ENCODE results near the gene ZNF397. TPM values are rescaled to one million over a fixed set of nuclear protein-coding genes. Genes with fewer than 3 reads are reported as not detected.

The ZNF397 gene
- total and polyA plus RNA-seq, 2 of the 13 experiments (the other 11 are each of a cell fraction or from before 2014, with no cell fraction given), result 4.7 to 9.4 TPM

DNA sequence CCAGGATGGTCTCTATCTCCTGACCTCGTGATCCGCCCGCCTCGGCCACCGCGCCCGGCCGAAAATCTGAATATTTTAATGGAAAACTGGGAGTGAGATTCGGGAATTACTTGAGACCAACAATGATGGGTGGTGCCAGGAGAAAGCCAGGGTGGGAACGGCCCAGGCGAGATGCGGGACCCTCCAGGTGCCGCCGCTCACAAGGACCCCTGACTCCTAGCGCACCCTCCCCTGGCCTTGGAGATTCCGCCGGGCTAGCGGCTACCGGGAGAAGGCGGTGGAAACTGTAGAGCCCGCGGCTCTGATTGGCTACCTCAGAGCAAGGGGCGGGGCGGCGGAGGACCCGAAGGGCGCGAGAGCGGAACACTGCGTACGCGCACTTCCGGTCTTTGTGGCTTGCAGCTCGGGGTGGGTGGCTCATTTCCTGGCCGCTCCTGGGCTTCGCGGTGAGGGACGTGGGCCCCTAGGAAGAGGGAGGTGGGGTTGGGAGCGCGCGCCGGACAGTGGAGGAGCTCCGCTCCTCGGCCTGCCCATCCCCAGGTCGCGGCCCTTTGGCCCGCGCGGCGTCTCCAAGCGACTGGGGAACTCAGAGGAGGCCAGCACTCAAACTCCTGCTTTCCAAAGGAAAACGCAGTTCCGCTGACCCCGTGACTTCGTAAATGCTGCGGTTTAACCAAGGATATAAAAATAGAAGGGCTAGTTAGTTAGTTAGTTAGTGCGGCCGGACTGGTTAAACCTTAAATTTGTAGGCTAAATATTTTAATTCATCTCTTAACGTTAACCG, at the start of gene ZNF397 (continued):
- TF ChIP-seq ZNF281 (CRISPR knock-in tag; IDR thresholded peaks at IDR 0.05; ENCODE audit: borderline replicate concordance), result peak; percentile 55; the same call in 1 of the 2 replicates
- TF ChIP-seq ATF1 (CRISPR knock-in tag; IDR thresholded peaks at IDR 0.05), result no peak; the same call in 1 of the 2 replicates
- no peak for TF ChIP-seq RFX3 (CRISPR knock-in tag; IDR thresholded peaks at IDR 0.05)
- no peak for TF ChIP-seq ZNF296 (CRISPR knock-in tag; conservative IDR thresholded peaks at IDR 0.05)
- TF ChIP-seq KAT2B (IDR thresholded peaks at IDR 0.05; ENCODE audit: borderline replicate concordance, low read depth, low read length), result no peak
- peak; percentile 41 for TF ChIP-seq CREM (IDR thresholded peaks at IDR 0.05)
- TF ChIP-seq CREM (CRISPR knock-in tag; IDR thresholded peaks at IDR 0.05), result no peak
- peak; percentile 87; the same call in 1 of the 2 replicates for TF ChIP-seq YEATS2 (CRISPR knock-in tag; IDR thresholded peaks at IDR 0.05; ENCODE audit: borderline replicate concordance)
- no peak for TF ChIP-seq PRPF4 (IDR thresholded peaks at IDR 0.05; ENCODE audit: low read depth, low read length, poor library complexity, severe bottlenecking)
- TF ChIP-seq ZNF496 (CRISPR knock-in tag; IDR thresholded peaks at IDR 0.05; ENCODE audit: insufficient replicate concordance), result no peak
- TF ChIP-seq BRCA1 (CRISPR knock-in tag; IDR thresholded peaks at IDR 0.05), result peak; percentile 83; the same call in 1 of the 2 replicates
- no peak; the same call in 1 of the 2 replicates for TF ChIP-seq NCOA2 (CRISPR knock-in tag; IDR thresholded peaks at IDR 0.05)
- TF ChIP-seq, protein P1, sequence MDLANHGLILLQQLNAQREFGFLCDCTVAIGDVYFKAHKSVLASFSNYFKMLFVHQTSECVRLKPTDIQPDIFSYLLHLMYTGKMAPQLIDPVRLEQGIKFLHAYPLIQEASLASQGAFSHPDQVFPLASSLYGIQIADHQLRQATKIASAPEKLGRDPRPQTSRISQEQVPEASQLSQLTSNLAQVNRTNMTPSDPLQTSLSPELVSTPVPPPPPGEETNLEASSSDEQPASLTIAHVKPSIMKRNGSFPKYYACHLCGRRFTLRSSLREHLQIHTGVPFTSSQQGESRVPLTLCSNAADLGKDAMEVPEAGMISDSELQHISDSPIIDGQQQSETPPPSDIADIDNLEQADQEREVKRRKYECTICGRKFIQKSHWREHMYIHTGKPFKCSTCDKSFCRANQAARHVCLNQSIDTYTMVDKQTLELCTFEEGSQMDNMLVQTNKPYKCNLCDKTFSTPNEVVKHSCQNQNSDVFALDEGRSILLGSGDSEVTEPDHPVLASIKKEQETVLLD (CRISPR knock-in tag; IDR thresholded peaks at IDR 0.05; ENCODE audit: low read depth), result peak; percentile 74; the same call in 1 of the 2 replicates
- peak; percentile 68; the same call in 1 of the 2 replicates for TF ChIP-seq ZBTB38 (CRISPR knock-in tag; IDR thresholded peaks at IDR 0.05)
- peak; percentile 88 for TF ChIP-seq THAP9 (CRISPR knock-in tag; IDR thresholded peaks at IDR 0.05; ENCODE audit: borderline replicate concordance)
- no peak for TF ChIP-seq ZC3H4 (CRISPR knock-in tag; IDR thresholded peaks at IDR 0.05; ENCODE audit: borderline replicate concordance)
- TF ChIP-seq, protein P2, sequence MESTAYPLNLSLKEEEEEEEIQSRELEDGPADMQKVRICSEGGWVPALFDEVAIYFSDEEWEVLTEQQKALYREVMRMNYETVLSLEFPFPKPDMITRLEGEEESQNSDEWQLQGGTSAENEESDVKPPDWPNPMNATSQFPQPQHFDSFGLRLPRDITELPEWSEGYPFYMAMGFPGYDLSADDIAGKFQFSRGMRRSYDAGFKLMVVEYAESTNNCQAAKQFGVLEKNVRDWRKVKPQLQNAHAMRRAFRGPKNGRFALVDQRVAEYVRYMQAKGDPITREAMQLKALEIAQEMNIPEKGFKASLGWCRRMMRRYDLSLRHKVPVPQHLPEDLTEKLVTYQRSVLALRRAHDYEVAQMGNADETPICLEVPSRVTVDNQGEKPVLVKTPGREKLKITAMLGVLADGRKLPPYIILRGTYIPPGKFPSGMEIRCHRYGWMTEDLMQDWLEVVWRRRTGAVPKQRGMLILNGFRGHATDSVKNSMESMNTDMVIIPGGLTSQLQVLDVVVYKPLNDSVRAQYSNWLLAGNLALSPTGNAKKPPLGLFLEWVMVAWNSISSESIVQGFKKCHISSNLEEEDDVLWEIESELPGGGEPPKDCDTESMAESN (CRISPR knock-in tag; conservative IDR thresholded peaks at IDR 0.05), result peak; percentile 29; the same call in 1 of the 2 replicates
- 0 out of 2 replicates have a peak, but pooled peaks have one; percentile 26 for TF ChIP-seq GFI1 (CRISPR knock-in tag; IDR thresholded peaks at IDR 0.05; ENCODE audit: borderline replicate concordance)
- no peak for TF ChIP-seq EHMT2 (IDR thresholded peaks at IDR 0.05; ENCODE audit: borderline replicate concordance, low read depth, low read length)
- TF ChIP-seq ZNF652 (CRISPR knock-in tag; IDR thresholded peaks at IDR 0.05; ENCODE audit: borderline replicate concordance, low read depth), result peak; percentile 44; the same call in 1 of the 2 replicates

Measured in HepG2 (cell line).